HPDE6-E6E7 (cell line): Measurements from ENCODE around the gene RNF150.

Experiments
- DNase-seq: peaks from one replicate; pipeline ENCODE4 v3.0.0; 2011; ENCODE audit warnings: missing footprints; ENCODE audit errors: extremely low spot score

RNF150 gene

DNA sequence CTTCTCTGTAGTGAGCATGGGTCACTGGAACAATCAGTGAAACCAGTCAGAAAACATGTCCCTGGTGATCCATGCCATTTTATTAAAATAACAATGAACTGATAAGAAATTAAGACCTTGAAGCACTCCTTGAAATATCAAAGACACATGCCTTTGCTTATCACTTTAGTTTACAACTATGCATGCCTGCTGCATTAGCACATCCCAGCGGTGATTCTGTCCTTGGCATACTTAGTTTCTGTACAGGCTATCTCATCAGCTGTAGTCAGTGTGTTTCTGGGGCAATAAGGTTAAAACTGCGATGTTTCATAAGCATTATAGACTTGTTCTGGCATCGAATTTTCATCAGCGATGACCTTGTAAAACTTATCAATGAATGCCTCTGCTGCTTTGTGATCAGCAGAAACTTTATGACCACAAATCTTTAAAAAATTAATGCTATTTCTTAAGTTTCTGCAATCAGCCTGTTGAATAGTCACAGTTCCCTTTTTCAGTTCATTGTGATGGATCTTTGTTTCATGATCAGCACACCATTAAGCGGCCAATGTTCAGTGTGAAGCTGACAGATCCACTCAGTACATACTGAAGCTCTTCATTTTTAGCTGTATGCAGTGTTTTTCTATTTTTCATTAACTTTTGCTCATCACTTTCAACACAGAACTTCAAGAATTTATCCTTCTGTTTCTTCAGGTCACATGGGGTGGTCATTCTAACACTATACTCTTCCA is 150.5 kb downstream of the RNF150 start:
- no peak for DNase-seq

- DNase-seq: no peak
Measured at GRCh38 chr4:140980426-140981200, 152.7 kb downstream of the RNF150 start.

GRCh38 chr4:140976768-140977167 is 156.5 kb downstream of the RNF150 start:
- no peak for DNase-seq

- DNase-seq: no peak
Measured at GRCh38 chr4:140971077-140971792, 162.0 kb downstream of the RNF150 start.

GRCh38 chr4:140969296-140969695 is 164.0 kb downstream of the RNF150 start:
- no peak for DNase-seq

- no peak for DNase-seq
Measured at GRCh38 chr4:140968371-140968770, 164.9 kb downstream of the RNF150 start.

DNA sequence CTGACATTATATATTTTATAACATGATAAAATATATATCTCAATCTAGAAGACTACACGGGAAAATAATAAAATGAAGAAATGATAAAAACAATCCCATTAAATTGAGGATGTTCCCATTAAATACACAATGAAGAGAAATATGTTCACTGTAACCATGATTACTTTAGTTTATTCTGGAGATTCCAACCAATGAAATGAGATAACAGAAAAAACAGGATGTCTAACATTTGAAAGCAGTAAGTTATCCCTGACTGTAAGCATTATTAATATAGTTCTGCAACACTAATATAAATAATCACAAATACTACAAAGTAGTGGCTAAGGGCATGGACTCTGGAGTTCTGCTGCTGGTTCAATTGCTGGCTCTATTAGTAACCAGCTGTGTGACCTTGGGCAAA is 169.4 kb downstream of the RNF150 start:
- no peak for DNase-seq

GRCh38 chr4:140955641-140956040 is 177.6 kb downstream of the RNF150 start:
- DNase-seq: no peak

DNA sequence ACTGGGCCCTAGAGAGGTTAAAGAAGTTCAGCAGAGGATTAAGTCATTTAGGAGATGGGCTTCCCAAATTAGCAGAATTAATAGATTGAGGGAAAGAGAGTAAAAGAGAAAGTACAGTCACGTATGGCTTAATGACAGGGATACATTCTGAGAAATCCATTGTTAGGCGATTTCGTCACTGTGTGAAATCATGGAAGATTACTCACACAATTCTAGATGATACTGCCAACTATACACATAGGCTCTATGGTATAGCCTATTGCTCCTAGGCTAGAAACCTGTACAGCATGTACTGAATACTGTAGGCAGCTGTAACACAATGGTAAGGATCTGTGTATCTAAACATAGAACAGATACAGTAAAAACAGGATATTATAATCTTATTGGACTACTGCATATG is 180.6 kb downstream of the RNF150 start:
- DNase-seq: no peak

DNA sequence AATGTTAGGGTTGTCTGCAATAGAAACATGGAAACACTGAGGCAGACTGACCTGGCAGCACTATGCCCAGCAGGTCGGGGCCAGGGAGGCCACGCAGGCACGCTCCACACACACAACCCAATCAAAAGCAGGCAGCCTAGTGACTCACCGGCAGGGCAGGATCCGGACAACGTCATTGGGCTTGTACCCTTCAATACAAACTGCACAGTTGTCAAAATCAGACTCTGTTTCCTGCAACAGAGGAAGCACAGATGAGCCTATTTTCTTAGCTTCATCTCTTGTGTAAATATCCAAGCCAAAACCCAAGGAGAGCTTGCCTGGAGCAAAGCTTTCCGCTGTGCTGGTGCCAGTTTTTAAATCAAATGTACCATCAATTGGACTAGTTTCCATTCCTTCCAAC is 185.8 kb downstream of the RNF150 start:
- DNase-seq: no peak

DNA sequence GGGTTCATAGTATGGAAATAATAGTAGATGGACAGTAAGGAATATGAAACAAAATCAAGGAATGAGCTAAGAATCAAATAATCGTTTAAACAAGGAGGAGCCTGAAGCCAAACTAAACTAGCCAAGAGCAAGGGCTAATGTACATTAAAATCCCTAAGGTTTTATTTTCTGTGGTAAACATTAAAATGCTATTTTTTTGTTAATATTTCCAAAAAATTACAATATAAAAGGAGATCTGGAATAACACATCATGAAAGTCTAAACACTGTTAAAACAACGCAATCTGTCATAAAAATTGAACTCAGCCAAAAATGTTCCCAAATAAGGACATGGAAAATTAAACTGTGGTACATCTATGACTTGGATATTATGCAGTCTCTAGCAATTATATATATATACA is 188.2 kb downstream of the RNF150 start:
- DNase-seq: no peak

DNA sequence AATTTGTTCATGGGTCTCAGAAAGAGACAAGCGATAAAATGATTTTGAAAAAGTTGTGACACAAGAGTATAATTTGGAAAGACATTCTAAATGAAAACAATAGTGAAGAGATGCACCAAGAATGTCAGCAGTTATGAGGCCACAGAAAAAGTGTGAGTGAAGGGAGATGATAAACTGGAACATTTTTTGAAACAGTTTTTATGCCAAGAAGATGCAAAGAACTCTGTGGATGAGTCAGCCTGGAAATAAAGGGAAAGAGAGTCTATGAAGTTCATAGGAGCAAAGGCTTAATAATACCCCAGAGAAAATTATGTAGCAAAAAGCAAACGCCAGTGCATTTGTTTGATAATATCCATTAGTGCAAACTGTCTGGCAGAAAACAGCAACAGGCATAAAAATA is 188.7 kb downstream of the RNF150 start:
- DNase-seq: no peak

DNA sequence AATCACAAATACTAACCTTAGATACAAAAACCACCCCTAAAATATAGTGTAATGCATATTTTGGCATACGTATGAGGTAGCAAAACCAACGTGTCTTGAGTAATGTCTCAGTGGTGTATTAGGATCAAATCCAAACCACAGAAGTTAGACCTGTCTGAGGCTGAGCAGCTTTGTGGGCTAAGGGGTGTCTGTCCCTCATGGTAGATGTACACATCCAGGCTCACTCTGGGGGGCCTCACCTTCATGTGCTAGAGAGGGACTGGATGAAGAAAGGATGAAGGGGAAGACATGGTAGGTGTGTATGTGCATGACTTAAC is 189.1 kb downstream of the RNF150 start:
- no peak for DNase-seq

DNA sequence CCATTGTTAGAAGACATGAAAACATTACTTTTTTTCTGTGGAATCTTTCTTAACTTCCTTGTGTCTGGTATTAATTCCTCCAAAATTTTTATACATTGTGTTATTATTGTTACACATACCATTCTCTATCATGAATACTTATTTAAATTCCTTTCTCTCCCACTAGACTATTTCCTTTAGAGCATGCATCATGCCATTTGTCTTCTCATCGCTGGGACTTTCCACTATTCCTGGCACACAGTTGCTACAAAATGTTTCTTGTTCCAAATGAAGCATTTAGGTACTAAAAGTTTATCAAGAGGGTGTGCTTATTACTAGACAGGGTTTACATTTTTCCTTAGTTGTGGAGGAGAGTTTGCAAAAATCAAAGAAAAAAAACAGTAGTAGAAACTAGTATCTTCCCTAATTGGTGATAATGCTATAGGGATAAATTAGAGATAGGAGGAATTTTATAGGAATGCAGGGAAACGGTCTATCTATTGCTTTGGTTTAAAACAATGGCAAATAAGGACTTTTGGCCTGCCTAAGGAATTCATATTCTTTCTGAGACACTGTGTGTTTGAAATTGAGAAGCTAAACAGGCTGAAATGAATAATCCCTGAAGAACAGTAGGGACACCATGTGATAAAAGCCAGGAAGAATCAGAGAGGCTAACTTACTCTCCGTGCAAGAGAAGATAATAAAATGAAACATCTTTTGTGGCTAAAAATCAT is 189.6 kb downstream of the RNF150 start:
- DNase-seq: no peak

GRCh38 chr4:140940589-140940988 is 192.7 kb downstream of the RNF150 start:
- no peak for DNase-seq

GRCh38 chr4:140937866-140938265 is 195.4 kb downstream of the RNF150 start:
- no peak for DNase-seq

- DNase-seq: no peak
Measured at GRCh38 chr4:140935254-140935653, 198.0 kb downstream of the RNF150 start.

DNA sequence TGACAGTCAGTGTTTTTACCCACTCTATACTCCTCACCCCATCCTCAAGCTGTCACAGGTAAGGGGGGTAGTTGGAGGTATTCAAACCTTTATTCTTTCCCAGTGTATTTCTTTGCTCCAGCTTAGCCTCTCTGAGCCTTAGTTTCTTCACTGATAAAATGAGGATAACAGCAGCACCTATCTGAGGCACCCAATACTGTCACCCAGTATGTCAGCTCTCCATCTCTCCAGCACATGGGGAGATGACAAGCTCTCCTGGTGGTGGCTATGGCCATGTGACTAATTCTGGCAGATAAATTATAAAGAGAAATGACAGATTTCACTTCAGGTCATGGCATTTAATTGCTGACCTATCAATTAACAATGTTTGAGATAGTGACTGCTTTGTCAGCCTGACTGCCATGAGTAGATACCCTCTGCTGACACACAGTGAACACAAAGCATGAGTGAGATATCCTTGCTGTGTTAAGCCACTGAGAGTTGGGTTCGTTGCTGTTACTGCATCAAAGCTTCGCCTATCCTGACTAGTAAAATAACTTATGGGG is 200.7 kb downstream of the RNF150 start:
- no peak for DNase-seq

GRCh38 chr4:140931911-140932310 is 201.4 kb downstream of the RNF150 start:
- no peak for DNase-seq

DNA sequence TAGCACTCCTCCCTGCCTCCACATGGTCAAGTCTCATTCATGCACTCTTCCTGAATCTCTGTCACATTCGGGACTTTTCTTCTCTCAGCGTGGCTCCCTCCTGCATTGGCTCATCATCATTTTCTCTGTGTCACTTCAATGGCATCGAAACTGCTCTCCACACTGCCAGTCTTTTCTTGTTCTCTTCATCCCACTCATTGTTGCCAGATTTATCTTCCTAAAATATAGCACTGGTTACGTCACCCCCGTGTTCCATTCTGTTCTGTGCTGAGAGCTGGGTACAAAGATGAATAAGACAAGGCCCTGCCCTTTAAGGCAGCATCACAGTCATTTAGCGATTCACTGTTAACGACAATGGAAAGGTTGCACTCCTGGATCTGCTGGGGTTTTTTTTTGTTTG is 202.7 kb downstream of the RNF150 start:
- DNase-seq: no peak

DNA sequence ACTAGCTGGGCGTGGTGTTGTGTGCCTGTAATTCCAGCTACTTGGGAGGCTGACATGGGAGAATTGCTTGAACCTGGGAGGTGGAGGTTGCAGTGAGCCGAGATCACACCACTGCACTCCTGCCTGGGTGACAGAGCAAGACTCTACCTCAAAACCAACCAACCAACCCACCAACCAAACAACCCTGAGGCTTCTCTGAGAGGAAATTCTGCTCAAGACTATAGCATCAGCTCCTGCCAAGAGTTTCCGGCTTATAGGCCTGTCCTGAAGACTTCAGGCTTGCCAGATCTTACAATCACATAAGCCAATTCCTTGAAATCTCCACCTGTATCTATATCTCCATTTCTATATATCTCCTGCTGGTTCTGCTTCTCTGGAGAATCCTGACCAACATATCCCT is 203.3 kb downstream of the RNF150 start:
- no peak for DNase-seq

DNA sequence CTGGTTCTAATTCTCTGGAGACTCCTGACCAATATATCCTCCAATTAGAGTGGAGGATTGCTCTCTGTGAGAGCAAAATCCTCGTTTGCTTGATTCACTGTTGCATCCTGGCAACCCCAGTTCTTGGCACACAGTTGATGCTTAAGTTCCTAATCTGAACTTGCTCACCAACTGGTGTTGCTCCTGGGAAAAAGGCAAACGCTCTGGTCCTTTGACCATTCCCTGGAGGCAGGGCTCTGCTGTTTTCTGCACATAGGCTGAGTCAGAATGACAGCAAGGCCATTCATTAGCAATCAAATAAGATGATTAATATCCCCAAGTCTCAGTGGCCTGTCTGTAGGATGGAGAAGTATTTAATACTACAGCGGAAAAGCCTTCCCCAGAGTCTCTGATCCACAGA is 204.4 kb downstream of the RNF150 start:
- no peak for DNase-seq
